A549 (cell line): ENCODE results near the gene CMIP. TPM values are rescaled to one million over a fixed set of nuclear protein-coding genes. Genes with fewer than 3 reads are reported as not detected.

Experiments used
- ATAC-seq, 2 experiments: fragments of 200-7000 bp in 1 of 2; fragments of >200 bp in 1 of 2; cut with Nextera tagmentation in 1 of 2; cut with Tn5 transposase in 1 of 2; 3 replicates each; pipeline versions ENCODE4 v1.8.0 to v1.9.1; 2018 to 2020; ENCODE audit warnings: mild to moderate bottlenecking in 1 of 2, moderate library complexity in 1 of 2
- CTCF ChIA-PET: fragments of 300-600 bp; sonication (Branson Sonifier 250); formaldehyde crosslinking; extraction: SDS; loops from one replicate; lab custom pipeline; 2021; ENCODE audit warnings: antibody characterized with exemption, inconsistent platforms; lab: Yijun Ruan, JAX
- POLR2A ChIA-PET: fragments of 350-600 bp; formaldehyde crosslinking; extraction: SDS; loops from one replicate; lab custom pipeline; 2021; ENCODE audit warnings: antibody characterized with exemption, inconsistent platforms; lab: Yijun Ruan, JAX
- DNase-seq, 2 experiments: peaks; one replicate each; pipeline versions ENCODE4 v3.0.0 to v3.0.0-alpha.2; 2011 to 2016; ENCODE audit warnings: low read depth in 1 of 2, low spot score in 1 of 2
- FAIRE-seq: peaks from 2 replicates; lab custom pipeline; 2011; peaks lifted over from hg19 to GRCh38; lab: Jason Lieb, UNC
- H3K27ac ChIP-seq, 2 experiments: fragments of >200 bp; sonication (Bioruptor Twin); formaldehyde crosslinking; 3 replicates each; pipeline ENCODE4 v1.5.1; 2016 to 2017
- H3K4me1 ChIP-seq: fragments of >200 bp; sonication (Bioruptor Twin); formaldehyde crosslinking; 3 replicates; pipeline ENCODE4 v1.6.1; 2016
- H3K4me2 ChIP-seq: fragments of >200 bp; sonication (Bioruptor Twin); formaldehyde crosslinking; 3 replicates; pipeline ENCODE4 v1.6.1; 2016
- H3K4me3 ChIP-seq: fragments of >200 bp; sonication (Bioruptor Twin); formaldehyde crosslinking; 3 replicates; pipeline ENCODE4 v1.5.1; 2016
- H3K9me3 ChIP-seq: fragments of >200 bp; sonication (Bioruptor Twin); formaldehyde crosslinking; 3 replicates; pipeline ENCODE4 v1.6.1; 2016
- CBX8 ChIP-seq: fragments of 200-600 bp; sonication (generic); IDR thresholded peaks from 2 replicates; pipeline ENCODE4 v1.6.1; 2016
- EHMT2 ChIP-seq: fragments of 200-600 bp; sonication (generic); IDR thresholded peaks from 2 replicates; pipeline ENCODE4 v1.6.1; 2016; ENCODE audit warnings: antibody characterized with exemption, low read depth, mild to moderate bottlenecking, moderate library complexity
- ESRRA ChIP-seq: fragments of 150-350 bp; IDR thresholded peaks from 2 replicates; pipeline ENCODE4 v1.6.1; 2014; ENCODE audit warnings: mild to moderate bottlenecking, low read length, borderline replicate concordance
- FOXS1 ChIP-seq: fragments of 250-450 bp; sonication (Bioruptor Pico); IDR thresholded peaks from 2 replicates; pipeline ENCODE4 v1.5.0; 2020; ENCODE audit warnings: mild to moderate bottlenecking, moderate library complexity
- HEYL ChIP-seq: fragments of 250-450 bp; sonication (Bioruptor Pico); IDR thresholded peaks from 2 replicates; pipeline ENCODE4 v1.8.0; 2021; ENCODE audit warnings: mild to moderate bottlenecking, moderate library complexity
- HOXB5 ChIP-seq: fragments of 250-450 bp; sonication (Bioruptor Pico); IDR thresholded peaks from 2 replicates; pipeline ENCODE4 v1.5.0; 2020; ENCODE audit warnings: mild to moderate bottlenecking, moderate library complexity
- KDM1A ChIP-seq: fragments of 200-600 bp; sonication (generic); IDR thresholded peaks from 2 replicates; pipeline ENCODE4 v1.6.1; 2016; ENCODE audit warnings: low read depth, mild to moderate bottlenecking
- NPAS2 ChIP-seq: fragments of 250-450 bp; sonication (Bioruptor Pico); IDR thresholded peaks from 2 replicates; pipeline ENCODE4 v1.8.0; 2022; ENCODE audit warnings: mild to moderate bottlenecking, moderate library complexity, borderline replicate concordance
- POLR2A ChIP-seq: IDR thresholded peaks from 2 replicates; pipeline ENCODE4 v1.6.1; 2012; ENCODE audit warnings: mild to moderate bottlenecking, low read length
- POLR2AphosphoS2 ChIP-seq: conservative IDR thresholded peaks from 2 replicates; pipeline ENCODE4 v1.6.1; 2012; ENCODE audit warnings: low read length, improper control_type of control experiment, inconsistent platforms
- SMC3 ChIP-seq: fragments of >200 bp; sonication (Bioruptor Twin); formaldehyde crosslinking; IDR thresholded peaks from 3 replicates; pipeline ENCODE4 v1.6.1; 2018; ENCODE audit warnings: inconsistent platforms
- SREBF2 ChIP-seq: fragments of 450-650 bp; IDR thresholded peaks from 2 replicates; pipeline ENCODE4 v1.6.1; 2014; ENCODE audit warnings: mild to moderate bottlenecking, moderate library complexity
- TFCP2L1 ChIP-seq: fragments of 250-450 bp; sonication (Bioruptor Pico); IDR thresholded peaks from 2 replicates; pipeline ENCODE4 v1.5.0; 2021; ENCODE audit warnings: mild to moderate bottlenecking
- TP53 ChIP-seq: fragments of 250-450 bp; sonication (Bioruptor Pico); IDR thresholded peaks from 2 replicates; pipeline ENCODE4 v1.5.0; 2021; ENCODE audit warnings: mild to moderate bottlenecking, moderate library complexity
- ZC3H11A ChIP-seq: fragments of 450-650 bp; IDR thresholded peaks from 2 replicates; pipeline ENCODE4 v1.6.1; 2014; ENCODE audit warnings: antibody characterized with exemption, mild to moderate bottlenecking
- ZFP36 ChIP-seq: fragments of 450-650 bp; IDR thresholded peaks from 2 replicates; pipeline ENCODE4 v1.6.1; 2014; ENCODE audit warnings: borderline replicate concordance; ENCODE audit not compliant: partially characterized antibody
- WGBS: methylation state at CpG from one replicate; pipeline ENCODE4 v1.1.6; 2017; ENCODE audit errors: missing lambda C conversion rate; 5-methylcytosine and 5-hydroxymethylcytosine counted together
- polyA plus RNA-seq, 4 experiments: library from polyadenylated mRNA; depleted of rRNA in 3 of 4; stranded (reverse); fragments of >200 nt; fragmentation: RNase III in 1 of 4; extraction: RNeasy Plus Mini Kit Qiagen cat#74134 plus additional on column Dnase treatment in 1 of 4; gene quantifications; 2 replicates in 3 of 4; 3 replicates in 1 of 4; pipeline ENCODE4 v1.2.3, GENCODE V29; 2011 to 2017
- TF ChIP-seq, protein P1 (sequence below): fragments of 200-600 bp; sonication (generic); IDR thresholded peaks from 2 replicates; pipeline ENCODE4 v1.6.1; 2016; ENCODE audit warnings: antibody characterized with exemption, mild to moderate bottlenecking, moderate library complexity
- TF ChIP-seq, protein P2 (sequence below): IDR thresholded peaks from 2 replicates; pipeline ENCODE4 v1.6.1; 2012
- TF ChIP-seq, protein P3 (sequence below): fragments of 150-350 bp; IDR thresholded peaks from 2 replicates; pipeline ENCODE4 v1.6.1; 2014; ENCODE audit warnings: low read depth, mild to moderate bottlenecking, low read length
- TF ChIP-seq, protein P4 (sequence below): IDR thresholded peaks from 2 replicates; pipeline ENCODE4 v1.6.1; 2012; ENCODE audit warnings: low read depth, borderline replicate concordance
- TF ChIP-seq, protein P5 (sequence below): fragments of >200 bp; sonication (Bioruptor Twin); formaldehyde crosslinking; IDR thresholded peaks from 2 replicates; pipeline ENCODE4 v1.6.1; 2016

The CMIP gene
- polyA plus RNA-seq, 2 of the 4 experiments (the other 2 are of a cell fraction) = 21.6 to 125 TPM

DNA sequence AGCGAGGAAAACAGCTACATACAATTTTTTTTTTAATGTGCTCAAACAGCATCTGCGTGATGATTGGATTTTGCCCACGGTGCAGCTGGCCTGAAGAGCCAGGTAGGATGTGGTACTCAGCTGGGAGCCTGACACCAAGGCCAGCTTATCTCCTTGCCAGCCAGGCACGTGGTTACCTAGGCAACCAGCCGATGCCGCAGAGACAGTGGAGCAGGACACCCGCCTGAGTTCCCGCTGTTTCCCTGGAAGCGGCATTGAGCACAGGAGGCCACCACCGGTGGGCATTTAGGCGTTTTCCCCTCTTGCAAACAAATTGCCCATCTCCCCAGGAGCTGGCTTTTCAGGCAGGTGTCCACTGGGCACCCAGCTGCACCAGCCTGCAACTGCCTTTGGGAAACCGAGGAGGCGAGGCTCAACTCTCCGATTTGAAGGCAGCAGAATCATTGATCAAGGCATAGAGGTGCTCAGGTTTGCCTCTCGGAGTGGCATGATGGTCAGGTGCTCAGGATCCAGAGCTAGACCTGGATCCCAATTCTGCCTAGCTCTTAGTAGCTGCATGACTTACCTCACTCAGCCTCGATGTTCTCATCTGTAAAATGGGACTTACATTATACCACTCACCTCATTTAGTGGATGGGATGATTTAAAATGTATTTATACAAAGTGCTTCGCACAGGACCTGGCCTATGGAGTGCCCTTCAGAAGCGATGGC lies 196.9 kb downstream of the CMIP start:
- DNase-seq = no peak
- Histone ChIP-seq H3K4me2 (no peak overlapping the region), H3K9me3 (no peaks in the 10 kb centered on the region), H3K4me1 (peaks cover 68% of the 10 kb centered on the region), H3K27ac (no peak overlapping the region), H3K4me3 (no peak overlapping the region)
- 90% methylated on average over 14 of the region's 18 CpGs for WGBS
- TF ChIP-seq, protein P1, sequence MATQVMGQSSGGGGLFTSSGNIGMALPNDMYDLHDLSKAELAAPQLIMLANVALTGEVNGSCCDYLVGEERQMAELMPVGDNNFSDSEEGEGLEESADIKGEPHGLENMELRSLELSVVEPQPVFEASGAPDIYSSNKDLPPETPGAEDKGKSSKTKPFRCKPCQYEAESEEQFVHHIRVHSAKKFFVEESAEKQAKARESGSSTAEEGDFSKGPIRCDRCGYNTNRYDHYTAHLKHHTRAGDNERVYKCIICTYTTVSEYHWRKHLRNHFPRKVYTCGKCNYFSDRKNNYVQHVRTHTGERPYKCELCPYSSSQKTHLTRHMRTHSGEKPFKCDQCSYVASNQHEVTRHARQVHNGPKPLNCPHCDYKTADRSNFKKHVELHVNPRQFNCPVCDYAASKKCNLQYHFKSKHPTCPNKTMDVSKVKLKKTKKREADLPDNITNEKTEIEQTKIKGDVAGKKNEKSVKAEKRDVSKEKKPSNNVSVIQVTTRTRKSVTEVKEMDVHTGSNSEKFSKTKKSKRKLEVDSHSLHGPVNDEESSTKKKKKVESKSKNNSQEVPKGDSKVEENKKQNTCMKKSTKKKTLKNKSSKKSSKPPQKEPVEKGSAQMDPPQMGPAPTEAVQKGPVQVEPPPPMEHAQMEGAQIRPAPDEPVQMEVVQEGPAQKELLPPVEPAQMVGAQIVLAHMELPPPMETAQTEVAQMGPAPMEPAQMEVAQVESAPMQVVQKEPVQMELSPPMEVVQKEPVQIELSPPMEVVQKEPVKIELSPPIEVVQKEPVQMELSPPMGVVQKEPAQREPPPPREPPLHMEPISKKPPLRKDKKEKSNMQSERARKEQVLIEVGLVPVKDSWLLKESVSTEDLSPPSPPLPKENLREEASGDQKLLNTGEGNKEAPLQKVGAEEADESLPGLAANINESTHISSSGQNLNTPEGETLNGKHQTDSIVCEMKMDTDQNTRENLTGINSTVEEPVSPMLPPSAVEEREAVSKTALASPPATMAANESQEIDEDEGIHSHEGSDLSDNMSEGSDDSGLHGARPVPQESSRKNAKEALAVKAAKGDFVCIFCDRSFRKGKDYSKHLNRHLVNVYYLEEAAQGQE = no peak
- TF ChIP-seq TFCP2L1 (CRISPR knock-in tag) = no peak
- TF ChIP-seq ZC3H11A = no peak
- TF ChIP-seq SMC3 = no peak
- ChIA-PET CTCF (interaction anchor here (0.6 to 1.7 kb wide), 2 partner anchors 18 to 47 kb away, joined by 3 to 4 read pairs; no protein-coding TSS in a partner anchor), POLR2A (no interaction called here)
- FAIRE-seq = no peak
- no peak for ATAC-seq

DNA sequence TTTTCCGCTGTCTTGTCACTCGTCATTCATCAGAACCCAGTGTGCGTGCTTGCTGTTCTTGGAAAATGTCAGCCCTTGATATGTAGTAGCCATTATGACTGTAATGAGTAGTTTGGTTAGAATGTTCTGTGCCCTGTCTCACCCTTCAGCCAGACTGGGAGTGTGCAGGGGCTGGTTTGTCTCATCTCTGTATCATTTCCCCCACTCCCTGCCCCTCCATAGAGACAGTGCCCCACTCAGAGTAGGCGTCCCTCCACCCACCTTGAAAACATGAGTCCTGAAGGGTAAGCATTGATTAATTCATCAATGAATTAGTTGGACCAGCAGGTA lies 197.5 kb downstream of the CMIP start:
- POLR2A ChIA-PET = no interaction called here
- 86% methylated on average over 4 of the region's 4 CpGs for WGBS
- Histone ChIP-seq H3K27ac (no peak overlapping the region), H3K9me3 (no peaks in the 10 kb centered on the region), H3K4me3 (no peak overlapping the region), H3K4me2 (no peak overlapping the region), H3K4me1 (peaks cover 68% of the 10 kb centered on the region)
- TF ChIP-seq TP53 (CRISPR knock-in tag) (no peak), HEYL (no peak)
- TF ChIP-seq, protein P2, sequence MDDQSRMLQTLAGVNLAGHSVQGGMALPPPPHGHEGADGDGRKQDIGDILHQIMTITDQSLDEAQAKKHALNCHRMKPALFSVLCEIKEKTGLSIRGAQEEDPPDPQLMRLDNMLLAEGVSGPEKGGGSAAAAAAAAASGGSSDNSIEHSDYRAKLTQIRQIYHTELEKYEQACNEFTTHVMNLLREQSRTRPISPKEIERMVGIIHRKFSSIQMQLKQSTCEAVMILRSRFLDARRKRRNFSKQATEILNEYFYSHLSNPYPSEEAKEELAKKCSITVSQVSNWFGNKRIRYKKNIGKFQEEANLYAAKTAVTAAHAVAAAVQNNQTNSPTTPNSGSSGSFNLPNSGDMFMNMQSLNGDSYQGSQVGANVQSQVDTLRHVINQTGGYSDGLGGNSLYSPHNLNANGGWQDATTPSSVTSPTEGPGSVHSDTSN = no peak
- ATAC-seq (no peak), FAIRE-seq (no peak), DNase-seq (no peak)
- CTCF ChIA-PET = interaction anchor here (1.7 kb wide), 1 partner anchor 19 kb away, joined by 4 read pairs; no protein-coding TSS in a partner anchor

DNA sequence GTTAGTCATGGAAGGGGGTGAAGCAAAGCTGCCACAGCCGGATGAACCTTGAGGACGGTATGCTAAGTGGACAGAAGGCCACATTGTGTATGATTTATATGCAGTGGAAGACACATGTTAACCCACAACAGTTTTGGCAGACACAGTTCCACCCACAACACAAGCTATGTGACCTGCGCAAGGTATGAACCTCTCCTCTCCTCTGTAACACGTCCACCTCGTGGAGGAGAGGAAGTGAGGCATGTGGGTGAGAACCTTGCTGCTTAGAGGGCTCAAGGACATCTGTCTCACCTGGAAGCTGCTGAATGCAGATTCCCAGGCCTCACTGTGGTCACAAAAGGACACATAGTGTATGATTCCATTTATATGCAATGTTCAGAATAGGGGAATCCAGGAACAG lies 198.3 kb downstream of the CMIP start:
- 89% methylated on average over 5 of the region's 5 CpGs for WGBS
- no peak for DNase-seq
- H3K9me3 ChIP-seq = no peaks in the 10 kb centered on the region
- H3K4me2 ChIP-seq = no peak overlapping the region
- H3K4me3 ChIP-seq = no peak overlapping the region
- no peak for ATAC-seq
- FAIRE-seq = no peak
- peak overlapping the region in 1 of 2 experiments; percentile 42; a peak in 2 of 6 replicates for H3K27ac ChIP-seq
- ChIA-PET POLR2A (no interaction called here), CTCF (interaction anchor here (0.7 kb wide), 1 partner anchor 54 kb away, joined by 3 read pairs; no protein-coding TSS in a partner anchor)
- peaks cover 68% of the 10 kb centered on the region for H3K4me1 ChIP-seq
- TF ChIP-seq NPAS2 (CRISPR knock-in tag) (no peak), EHMT2 (no peak), ESRRA (no peak), ZFP36 (no peak), KDM1A (no peak), HOXB5 (CRISPR knock-in tag) (no peak), FOXS1 (CRISPR knock-in tag) (no peak), POLR2AphosphoS2 (no peak), CBX8 (no peak), SREBF2 (no peak), POLR2A (no peak)
- TF ChIP-seq, protein P3, sequence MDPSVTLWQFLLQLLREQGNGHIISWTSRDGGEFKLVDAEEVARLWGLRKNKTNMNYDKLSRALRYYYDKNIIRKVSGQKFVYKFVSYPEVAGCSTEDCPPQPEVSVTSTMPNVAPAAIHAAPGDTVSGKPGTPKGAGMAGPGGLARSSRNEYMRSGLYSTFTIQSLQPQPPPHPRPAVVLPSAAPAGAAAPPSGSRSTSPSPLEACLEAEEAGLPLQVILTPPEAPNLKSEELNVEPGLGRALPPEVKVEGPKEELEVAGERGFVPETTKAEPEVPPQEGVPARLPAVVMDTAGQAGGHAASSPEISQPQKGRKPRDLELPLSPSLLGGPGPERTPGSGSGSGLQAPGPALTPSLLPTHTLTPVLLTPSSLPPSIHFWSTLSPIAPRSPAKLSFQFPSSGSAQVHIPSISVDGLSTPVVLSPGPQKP = no peak
- TF ChIP-seq, protein P2 = no peak
- TF ChIP-seq, protein P4, sequence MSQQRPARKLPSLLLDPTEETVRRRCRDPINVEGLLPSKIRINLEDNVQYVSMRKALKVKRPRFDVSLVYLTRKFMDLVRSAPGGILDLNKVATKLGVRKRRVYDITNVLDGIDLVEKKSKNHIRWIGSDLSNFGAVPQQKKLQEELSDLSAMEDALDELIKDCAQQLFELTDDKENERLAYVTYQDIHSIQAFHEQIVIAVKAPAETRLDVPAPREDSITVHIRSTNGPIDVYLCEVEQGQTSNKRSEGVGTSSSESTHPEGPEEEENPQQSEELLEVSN = no peak
- TF ChIP-seq, protein P1 = no peak
- TF ChIP-seq, protein P5, sequence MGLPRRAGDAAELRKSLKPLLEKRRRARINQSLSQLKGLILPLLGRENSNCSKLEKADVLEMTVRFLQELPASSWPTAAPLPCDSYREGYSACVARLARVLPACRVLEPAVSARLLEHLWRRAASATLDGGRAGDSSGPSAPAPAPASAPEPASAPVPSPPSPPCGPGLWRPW = no peak
